AG10803 (cell line): ENCODE data around the gene SMIM17.

Experiments
- DNase-seq: peaks from one replicate; pipeline ENCODE4 v3.0.0; 2010; ENCODE audit warnings: low read depth
- H3K4me3 ChIP-seq: 2 replicates; pipeline ENCODE4 v1.5.1; 2011; ENCODE audit warnings: mild to moderate bottlenecking, low read length, control low read depth
- TF ChIP-seq, protein P1 (sequence below): conservative IDR thresholded peaks from 2 replicates; pipeline ENCODE4 v1.5.1; 2011; ENCODE audit warnings: mild to moderate bottlenecking, low read length, control low read depth, inconsistent platforms

SMIM17 gene

DNA sequence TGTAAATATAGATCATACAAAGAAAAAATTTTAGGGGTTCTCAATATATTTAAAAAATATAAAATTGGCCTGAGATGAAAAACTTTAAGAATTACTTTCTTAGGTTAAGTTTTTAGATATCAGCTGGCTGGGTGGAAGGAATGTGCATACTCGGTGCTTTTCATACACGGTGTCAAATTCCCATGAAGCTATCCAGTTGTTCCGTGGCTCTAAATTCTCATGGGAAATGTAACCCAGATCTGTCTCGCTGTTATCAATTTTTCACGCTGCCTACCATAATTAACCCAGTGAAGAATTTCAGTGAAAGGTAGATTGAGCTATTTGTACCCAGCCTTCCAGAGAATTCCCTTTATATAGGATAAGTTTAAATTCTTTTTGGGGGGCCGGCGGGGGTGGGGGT lies 40.2 kb downstream of the SMIM17 start:
- H3K4me3 ChIP-seq, result no peak overlapping the region
- TF ChIP-seq, protein P1, sequence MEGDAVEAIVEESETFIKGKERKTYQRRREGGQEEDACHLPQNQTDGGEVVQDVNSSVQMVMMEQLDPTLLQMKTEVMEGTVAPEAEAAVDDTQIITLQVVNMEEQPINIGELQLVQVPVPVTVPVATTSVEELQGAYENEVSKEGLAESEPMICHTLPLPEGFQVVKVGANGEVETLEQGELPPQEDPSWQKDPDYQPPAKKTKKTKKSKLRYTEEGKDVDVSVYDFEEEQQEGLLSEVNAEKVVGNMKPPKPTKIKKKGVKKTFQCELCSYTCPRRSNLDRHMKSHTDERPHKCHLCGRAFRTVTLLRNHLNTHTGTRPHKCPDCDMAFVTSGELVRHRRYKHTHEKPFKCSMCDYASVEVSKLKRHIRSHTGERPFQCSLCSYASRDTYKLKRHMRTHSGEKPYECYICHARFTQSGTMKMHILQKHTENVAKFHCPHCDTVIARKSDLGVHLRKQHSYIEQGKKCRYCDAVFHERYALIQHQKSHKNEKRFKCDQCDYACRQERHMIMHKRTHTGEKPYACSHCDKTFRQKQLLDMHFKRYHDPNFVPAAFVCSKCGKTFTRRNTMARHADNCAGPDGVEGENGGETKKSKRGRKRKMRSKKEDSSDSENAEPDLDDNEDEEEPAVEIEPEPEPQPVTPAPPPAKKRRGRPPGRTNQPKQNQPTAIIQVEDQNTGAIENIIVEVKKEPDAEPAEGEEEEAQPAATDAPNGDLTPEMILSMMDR, result no peak
- DNase-seq, result no peak

DNA sequence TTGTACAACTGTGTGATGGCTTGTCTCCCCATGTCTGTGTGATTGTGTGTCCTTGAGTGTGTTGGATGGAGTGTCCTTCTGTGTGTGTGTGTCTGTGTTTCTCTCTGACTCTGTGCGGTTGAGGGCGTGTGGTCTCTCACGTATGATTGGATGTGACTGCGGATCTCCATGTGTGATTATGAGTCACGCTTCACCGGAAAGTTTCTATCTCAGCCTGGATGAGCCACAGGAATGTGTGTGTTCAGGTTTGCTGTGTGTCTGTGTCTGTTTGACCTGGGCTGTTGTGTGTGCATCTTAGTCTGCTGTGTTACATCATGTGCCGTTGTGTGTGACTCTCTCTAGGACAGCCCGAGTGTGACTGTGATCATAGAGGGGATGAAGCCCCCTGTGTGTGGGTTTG lies 44.1 kb downstream of the SMIM17 start:
- TF ChIP-seq, protein P1, result no peak

DNA sequence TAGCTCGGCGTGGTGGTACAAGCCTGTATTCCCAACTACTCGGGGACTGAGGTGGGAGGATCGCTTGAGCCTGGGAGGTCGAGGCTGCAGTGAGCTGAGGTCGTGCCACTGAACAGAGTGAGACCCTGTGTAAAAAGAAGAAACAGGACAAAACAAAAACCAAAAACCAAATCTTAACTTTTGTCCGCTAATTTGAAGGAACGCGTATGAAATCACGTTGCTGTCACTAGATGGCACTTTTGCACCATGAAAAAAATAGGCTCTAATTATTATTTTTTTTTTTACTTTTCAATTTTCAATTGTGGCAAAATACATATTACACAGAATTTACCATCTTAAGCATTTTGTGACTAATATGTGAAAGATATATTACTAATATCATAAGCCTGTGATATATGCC lies 46.2 kb downstream of the SMIM17 start:
- no peak for DNase-seq
- H3K4me3 ChIP-seq, result no peak overlapping the region
- TF ChIP-seq, protein P1, result no peak

More for the DNA sequence above, 44.1 kb downstream of the SMIM17 start:
- DNase-seq, result no peak
- no peak overlapping the region for H3K4me3 ChIP-seq

DNA sequence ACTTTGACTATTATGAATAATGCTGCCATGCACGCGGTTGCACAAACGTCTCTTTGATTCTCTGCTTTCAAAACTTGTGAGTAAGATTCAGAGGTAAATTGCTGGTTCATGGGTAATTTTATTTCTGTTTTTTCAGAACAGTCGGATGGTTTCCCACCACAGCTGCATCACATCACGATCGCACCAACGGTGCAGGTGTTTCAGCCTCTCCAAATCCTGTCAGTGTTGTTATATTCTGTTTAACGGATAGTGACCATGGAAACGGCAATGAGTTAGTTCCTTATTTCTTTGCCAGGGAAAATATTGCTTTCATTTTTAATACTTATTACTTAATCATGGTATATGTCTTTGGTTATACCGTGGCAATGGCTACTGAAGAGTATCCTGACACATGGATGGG lies 47.7 kb downstream of the SMIM17 start:
- no peak for DNase-seq
- no peak overlapping the region for H3K4me3 ChIP-seq
- TF ChIP-seq, protein P1, result no peak

DNA sequence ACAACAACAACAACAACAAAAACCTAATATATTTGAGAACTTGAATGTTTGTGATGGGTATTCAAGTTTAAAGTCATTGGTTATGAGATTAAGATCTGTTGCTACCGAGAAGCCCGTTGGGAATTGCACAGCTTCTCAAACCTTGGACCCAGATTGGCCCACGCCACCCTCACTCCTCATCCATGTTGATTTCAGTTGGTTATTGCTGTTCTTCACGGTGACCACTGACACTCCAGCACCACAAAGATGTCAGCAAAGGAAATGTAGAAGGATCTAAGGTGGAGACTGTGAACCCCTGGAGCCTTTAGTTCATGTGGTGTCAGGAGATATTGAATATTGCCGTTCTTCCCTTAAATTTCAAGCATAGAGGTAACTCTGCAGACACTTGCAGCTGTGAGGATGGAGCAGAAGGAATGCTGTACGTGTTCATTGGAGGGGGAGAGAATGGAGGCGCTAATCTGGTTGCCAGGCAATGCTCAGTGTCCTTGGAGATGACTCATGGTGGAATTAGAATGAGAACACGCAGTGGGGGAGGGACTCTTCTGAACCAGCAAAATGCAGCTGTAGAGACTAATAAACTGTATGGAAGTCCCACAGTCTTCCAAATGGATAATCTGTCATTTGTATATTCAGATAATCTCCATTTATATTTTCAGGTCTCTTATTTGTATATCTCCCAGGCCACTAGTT lies 49.4 kb downstream of the SMIM17 start:
- TF ChIP-seq, protein P1, result no peak
- no peak overlapping the region for H3K4me3 ChIP-seq
- no peak for DNase-seq

DNA sequence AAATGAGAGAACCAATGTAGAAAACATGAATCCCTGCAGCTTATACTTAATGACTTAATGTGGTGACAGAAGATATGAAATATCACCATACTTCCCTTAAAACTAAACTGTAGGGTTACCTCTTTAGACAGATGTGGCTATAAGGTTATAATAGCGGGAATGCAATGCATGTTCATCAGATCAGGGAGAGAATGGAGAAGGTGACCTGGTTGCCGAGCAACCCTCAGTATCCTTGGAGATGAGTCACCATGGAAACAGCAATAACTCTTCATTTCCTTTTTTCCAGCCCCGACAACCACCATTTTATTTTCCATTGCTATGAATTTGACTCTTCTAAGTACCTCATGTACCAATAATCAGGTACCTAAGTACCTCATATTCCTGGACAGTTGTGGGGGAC lies 56.6 kb downstream of the SMIM17 start:
- no peak overlapping the region for H3K4me3 ChIP-seq
- DNase-seq, result no peak
- TF ChIP-seq, protein P1, result no peak

DNA sequence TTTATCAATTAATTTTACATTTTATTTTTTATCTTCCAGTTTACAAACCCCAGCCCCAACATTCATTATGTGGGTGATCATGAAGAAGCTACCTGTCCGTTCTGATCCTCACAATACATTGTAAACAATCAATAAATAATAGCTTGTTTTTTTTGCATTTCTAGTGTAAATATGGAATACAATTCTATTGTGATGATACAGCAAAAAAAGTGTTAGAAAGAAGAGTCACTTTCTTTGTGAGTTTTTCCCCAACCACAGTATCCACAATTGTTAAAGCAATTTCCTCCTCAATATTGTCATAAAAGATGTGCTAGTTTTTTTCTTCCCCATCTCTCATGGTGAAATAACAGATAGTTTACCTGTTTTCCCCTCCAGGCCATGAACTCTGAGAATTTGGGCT lies 58.9 kb downstream of the SMIM17 start:
- H3K4me3 ChIP-seq, result no peak overlapping the region
- DNase-seq, result no peak
- TF ChIP-seq, protein P1, result no peak
